Astrocyte (in vitro differentiated cells and primary cell): ENCODE results near the gene HP1BP3. TPM values are rescaled to one million over a fixed set of nuclear protein-coding genes. Genes with fewer than 3 reads are reported as not detected.
A peak's percentile ranks its signal among the peaks of the same experiment; 100 is the strongest.

Experiments
- DNase-seq: peaks from one replicate; pipeline ENCODE4 v3.0.0-alpha.2; 2010; ENCODE audit warnings: low read depth
- FAIRE-seq: peaks from 2 replicates; lab custom pipeline; 2011; peaks lifted over from hg19 to GRCh38; lab: Jason Lieb, UNC
- H2AFZ ChIP-seq: 2 replicates; pipeline ENCODE4 v1.6.0; 2012; ENCODE audit warnings: low read depth, low read length, inconsistent platforms
- H3K27ac ChIP-seq: 2 replicates; pipeline ENCODE4 v1.5.1; 2011; ENCODE audit warnings: low read depth, low read length, inconsistent platforms
- H3K27me3 ChIP-seq: 2 replicates; pipeline ENCODE4 v1.6.0; 2011; ENCODE audit warnings: low read length, inconsistent platforms; ENCODE audit not compliant: insufficient read depth
- H3K36me3 ChIP-seq: 2 replicates; pipeline ENCODE4 v1.5.1; 2011; ENCODE audit warnings: low read length, inconsistent platforms; ENCODE audit not compliant: insufficient read depth
- H3K4me1 ChIP-seq: 2 replicates; pipeline ENCODE4 v1.5.1; 2011; ENCODE audit warnings: low read length, inconsistent platforms; ENCODE audit not compliant: insufficient read depth
- H3K4me2 ChIP-seq: 2 replicates; pipeline ENCODE4 v1.6.0; 2012; ENCODE audit warnings: low read length, inconsistent platforms
- H3K4me3 ChIP-seq: 2 replicates; pipeline ENCODE4 v1.5.1; 2011; ENCODE audit warnings: low read depth, mild to moderate bottlenecking, low read length, inconsistent platforms; ENCODE audit not compliant: insufficient read depth
- H3K79me2 ChIP-seq: 2 replicates; pipeline ENCODE4 v1.6.0; 2012; ENCODE audit warnings: mild to moderate bottlenecking, low read length, inconsistent platforms; ENCODE audit not compliant: insufficient read depth
- H3K9ac ChIP-seq: 2 replicates; pipeline ENCODE4 v1.6.0; 2012; ENCODE audit warnings: mild to moderate bottlenecking, low read length, inconsistent platforms
- H3K9me3 ChIP-seq: 2 replicates; pipeline ENCODE4 v1.5.1; 2012; ENCODE audit warnings: low read depth, mild to moderate bottlenecking, low read length, inconsistent platforms; ENCODE audit not compliant: insufficient read depth
- H4K20me1 ChIP-seq: 2 replicates; pipeline ENCODE4 v1.6.0; 2012; ENCODE audit warnings: low read length, inconsistent platforms; ENCODE audit not compliant: insufficient read depth
- H3K27ac Mint-ChIP-seq: one replicate; pipeline ENCODE4 v1.8.0; 2021; ENCODE audit warnings: mild to moderate bottlenecking, mixed read lengths; ENCODE audit not compliant: unreplicated experiment
- H3K27me3 Mint-ChIP-seq: one replicate; pipeline ENCODE4 v1.8.0; 2021; ENCODE audit warnings: low read depth, mixed read lengths; ENCODE audit not compliant: unreplicated experiment
- H3K36me3 Mint-ChIP-seq: one replicate; pipeline ENCODE4 v1.8.0; 2021; ENCODE audit warnings: low read depth, mixed read lengths; ENCODE audit not compliant: unreplicated experiment
- H3K4me1 Mint-ChIP-seq: one replicate; pipeline ENCODE4 v1.8.0; 2021; ENCODE audit warnings: low read depth, mixed read lengths; ENCODE audit not compliant: unreplicated experiment
- H3K4me3 Mint-ChIP-seq: one replicate; pipeline ENCODE4 v1.8.0; 2021; ENCODE audit warnings: mild to moderate bottlenecking, moderate library complexity, mixed read lengths; ENCODE audit not compliant: unreplicated experiment
- H3K9me3 Mint-ChIP-seq: one replicate; pipeline ENCODE4 v1.8.0; 2021; ENCODE audit warnings: mild to moderate bottlenecking, mixed read lengths; ENCODE audit not compliant: unreplicated experiment
- CTCF ChIP-seq: IDR thresholded peaks from 2 replicates; pipeline ENCODE4 v1.5.1; 2011; ENCODE audit warnings: low read depth, mild to moderate bottlenecking, inconsistent platforms, low read length, moderate library complexity; ENCODE audit not compliant: insufficient read depth
- EZH2 ChIP-seq: IDR thresholded peaks from 2 replicates; pipeline ENCODE4 v1.6.1; 2012; ENCODE audit warnings: mild to moderate bottlenecking, low read length, inconsistent platforms; ENCODE audit not compliant: insufficient read depth
- total RNA-seq: library from RNA; stranded (reverse); gene quantifications from 2 replicates; pipeline ENCODE4 v1.2.1, GENCODE V29; 2021

HP1BP3 gene
- total RNA-seq, 1 donor from 2014 or later, result 156 TPM

- Histone ChIP-seq H3K79me2 (peaks cover 5% of the 10 kb centered on the region), H3K9me3 (no peaks in the 10 kb centered on the region), H3K9ac (no peak overlapping the region), H3K4me1 (no peaks in the 10 kb centered on the region), H3K4me2 (no peak overlapping the region), H3K36me3 (peaks cover 63% of the 10 kb centered on the region), H3K27me3 (no peaks in the 10 kb centered on the region), H3K4me3 (no peak overlapping the region), H3K27ac (no peak overlapping the region), H4K20me1 (peaks cover 19% of the 10 kb centered on the region), H2AFZ (no peak overlapping the region)
- DNase-seq (no peak), FAIRE-seq (no peak)
- Mint-ChIP-seq H3K27ac (no peak overlapping the region), H3K36me3 (peaks cover 23% of the 10 kb centered on the region), H3K9me3 (no peaks in the 10 kb centered on the region), H3K27me3 (no peaks in the 10 kb centered on the region), H3K4me1 (no peaks in the 10 kb centered on the region), H3K4me3 (no peak overlapping the region)
- TF ChIP-seq CTCF, result no peak
- no peak for TF ChIP-seq EZH2
These were observed 26.8 kb downstream of the HP1BP3 start for GRCh38 chr1:20760322-20760721.

- H3K4me2 ChIP-seq, result no peak overlapping the region
These were observed 33.5 kb downstream of the HP1BP3 start for GRCh38 chr1:20753589-20753988.

More at GRCh38 chr1:20753589-20753988, 33.5 kb downstream of the HP1BP3 start:
- Histone ChIP-seq H3K4me3 (no peak overlapping the region), H3K27me3 (no peaks in the 10 kb centered on the region), H4K20me1 (peaks cover 42% of the 10 kb centered on the region), H3K9ac (no peak overlapping the region), H3K79me2 (peaks cover 28% of the 10 kb centered on the region), H3K36me3 (peaks cover 35% of the 10 kb centered on the region), H3K4me1 (no peaks in the 10 kb centered on the region), H2AFZ (no peak overlapping the region), H3K9me3 (no peaks in the 10 kb centered on the region), H3K27ac (no peak overlapping the region)
- H3K4me3 Mint-ChIP-seq, result no peak overlapping the region
- no peaks in the 10 kb centered on the region for H3K9me3 Mint-ChIP-seq
- H3K4me1 Mint-ChIP-seq, result peaks cover 7% of the 10 kb centered on the region
- H3K27me3 Mint-ChIP-seq, result no peaks in the 10 kb centered on the region
- TF ChIP-seq CTCF, result no peak
- DNase-seq (peak; percentile 65), FAIRE-seq (peak; percentile 71)
- H3K27ac Mint-ChIP-seq, result no peak overlapping the region
- H3K36me3 Mint-ChIP-seq, result peaks cover 16% of the 10 kb centered on the region
